ENCODE results near the gene C1orf167. TPM values are rescaled to one million over a fixed set of nuclear protein-coding genes. Genes with fewer than 3 reads are reported as not detected.
"Not testable (repeated sequence)": the region's sequence is repeated elsewhere in the genome, so short reads cannot be mapped to it uniquely, and the experiment has no call there.

C1orf167 gene
- total RNA-seq, 1 donor from 2014 or later: 6.8 TPM

DNA sequence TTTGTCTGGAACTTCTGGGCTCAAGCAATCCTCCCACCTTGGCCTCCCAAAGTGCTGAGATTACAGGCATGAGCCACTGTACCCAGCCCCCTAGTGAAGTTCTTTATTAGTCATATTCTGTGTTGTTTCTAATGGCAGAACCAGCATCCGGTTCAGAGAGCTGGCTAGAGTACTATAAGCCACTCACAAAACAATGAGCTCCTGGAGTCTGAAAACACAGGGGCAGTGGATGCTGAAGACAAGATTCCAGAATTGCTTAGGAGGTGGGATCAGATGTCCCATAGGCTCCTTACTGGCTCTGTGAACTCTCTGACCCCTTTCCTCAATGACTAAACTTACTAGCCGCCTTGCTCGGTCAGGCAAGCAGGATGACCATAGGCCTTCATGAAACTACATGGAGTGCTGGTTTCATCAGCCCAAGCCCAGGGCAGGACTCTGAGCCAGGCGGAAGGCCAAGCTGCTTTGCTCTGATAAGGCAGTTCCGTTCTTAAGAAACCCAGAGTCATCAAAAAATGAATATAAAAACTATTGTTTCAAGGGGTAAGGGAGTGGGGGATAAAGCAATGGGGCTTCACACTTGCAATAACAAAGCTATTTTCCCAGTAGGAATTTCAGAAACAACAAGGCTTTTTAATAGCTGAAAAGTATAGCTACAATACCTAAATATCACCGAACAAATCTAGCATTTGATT lies 35.7 kb downstream of the C1orf167 start:
- Histone ChIP-seq H3K27me3 (ENCODE audit: control insufficient read depth in 3 of 3, insufficient read depth in 3 of 3, low read length in 3 of 3) (no peaks in the 10 kb centered on the region), H3K9me3 (ENCODE audit: control insufficient read depth in 3 of 3, low read length in 3 of 3) (no peaks in the 10 kb centered on the region), H3K4me3 (ENCODE audit: low read length in 3 of 3) (no peak overlapping the region), H3K27ac (ENCODE audit: low read depth, low read length) (peak overlapping the region; percentile 60), H3K36me3 (ENCODE audit: control insufficient read depth in 3 of 3, insufficient read depth in 3 of 3, low read length in 3 of 3) (peaks cover 55 to 75% (median 66%) of the 10 kb centered on the region in 3 donors), H3K4me1 (ENCODE audit: control insufficient read depth in 3 of 3, insufficient read depth in 3 of 3, low read length in 3 of 3) (peaks cover 31 to 58% (median 41%) of the 10 kb centered on the region in 3 donors), H3K9ac (ENCODE audit: low read depth in 1 of 3, low read length in 3 of 3) (no peak overlapping the region)

DNA sequence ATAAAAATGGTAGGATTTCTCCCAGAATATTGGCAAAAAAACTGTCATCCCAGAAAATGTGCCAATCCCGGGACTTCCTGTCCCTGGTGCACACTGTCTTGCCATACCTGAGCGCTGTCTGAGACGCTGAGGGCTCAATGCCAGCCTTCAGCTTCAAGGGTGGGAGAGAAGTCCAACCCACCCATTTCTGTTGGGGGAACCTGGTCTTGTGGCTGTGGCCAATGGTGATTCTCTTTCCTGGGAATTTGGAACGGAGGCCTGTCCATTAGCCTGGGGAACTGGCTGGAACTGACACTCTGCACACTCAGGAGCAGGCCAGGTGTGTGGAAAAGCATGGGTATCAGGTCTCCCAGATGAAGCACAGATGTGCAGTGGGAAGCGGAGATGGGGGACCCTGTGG lies 37.1 kb downstream of the C1orf167 start:
- no peaks in the 10 kb centered on the region for H3K27me3 ChIP-seq (ENCODE audit: control insufficient read depth in 3 of 3, insufficient read depth in 3 of 3, low read length in 3 of 3)
- H3K9ac ChIP-seq (ENCODE audit: low read depth in 1 of 3, low read length in 3 of 3): peak overlapping the region in 1 of 3 donors; percentile 3
- H3K36me3 ChIP-seq (ENCODE audit: control insufficient read depth in 3 of 3, insufficient read depth in 3 of 3, low read length in 3 of 3): peaks cover 47 to 64% (median 59%) of the 10 kb centered on the region in 3 donors
- peaks cover 42 to 70% (median 53%) of the 10 kb centered on the region in 3 donors for H3K4me1 ChIP-seq (ENCODE audit: control insufficient read depth in 3 of 3, insufficient read depth in 3 of 3, low read length in 3 of 3)
- no peak overlapping the region for H3K4me3 ChIP-seq (ENCODE audit: low read length in 3 of 3)
- no peaks in the 10 kb centered on the region for H3K9me3 ChIP-seq (ENCODE audit: control insufficient read depth in 3 of 3, low read length in 3 of 3)
- peak overlapping the region; percentile 30 for H3K27ac ChIP-seq (ENCODE audit: low read depth, low read length)

DNA sequence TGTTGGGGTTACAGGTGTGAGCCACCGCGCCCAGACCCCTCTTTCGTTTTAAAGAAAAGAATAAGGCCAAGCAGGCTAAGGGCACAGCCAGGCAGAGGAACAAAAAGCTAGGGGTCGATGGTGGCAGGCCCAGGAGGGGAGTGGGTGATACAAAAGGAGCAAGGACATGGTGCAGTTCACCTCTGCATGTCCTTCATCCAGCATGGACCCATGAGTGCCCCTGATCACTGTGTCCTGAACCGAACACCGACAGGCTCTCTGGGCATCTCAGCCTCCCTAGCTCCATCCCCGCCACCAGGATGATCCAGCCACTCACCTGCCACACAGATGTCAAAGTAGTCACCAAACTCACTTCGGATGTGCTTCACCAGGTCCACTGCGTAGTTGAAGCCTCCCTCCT lies 37.9 kb downstream of the C1orf167 start:
- Histone ChIP-seq H3K36me3 (ENCODE audit: control insufficient read depth in 3 of 3, insufficient read depth in 3 of 3, low read length in 3 of 3) (peaks cover 39 to 56% (median 51%) of the 10 kb centered on the region in 3 donors), H3K4me1 (ENCODE audit: control insufficient read depth in 3 of 3, insufficient read depth in 3 of 3, low read length in 3 of 3) (peaks cover 50 to 71% (median 60%) of the 10 kb centered on the region in 3 donors), H3K4me3 (ENCODE audit: low read length in 3 of 3) (no peak overlapping the region)

DNA sequence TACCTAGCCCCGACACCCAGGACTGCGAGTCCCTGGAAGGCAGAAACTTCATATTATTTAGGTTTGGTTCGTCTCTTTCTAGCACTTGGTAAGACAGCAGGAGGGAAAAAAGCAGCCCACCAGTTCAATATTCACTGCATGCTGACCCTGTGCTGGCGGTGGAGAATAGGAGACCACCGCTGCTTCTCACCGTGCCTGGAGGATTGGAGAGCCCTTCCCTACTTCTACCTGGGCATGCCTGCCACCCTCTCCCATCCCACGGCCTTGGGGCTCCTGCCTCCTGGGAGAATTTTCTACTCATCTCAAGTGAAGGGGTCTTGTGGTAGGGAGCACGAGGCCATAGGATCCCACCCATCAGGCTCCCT lies 38.4 kb downstream of the C1orf167 start:
- Histone ChIP-seq H3K36me3 (ENCODE audit: control insufficient read depth in 3 of 3, insufficient read depth in 3 of 3, low read length in 3 of 3) (peaks cover 35 to 52% (median 46%) of the 10 kb centered on the region in 3 donors), H3K4me3 (ENCODE audit: low read length in 3 of 3) (no peak overlapping the region)

More for the DNA sequence above, 37.9 kb downstream of the C1orf167 start:
- H3K27ac ChIP-seq (ENCODE audit: low read depth, low read length): no peak overlapping the region
- H3K27me3 ChIP-seq (ENCODE audit: control insufficient read depth in 3 of 3, insufficient read depth in 3 of 3, low read length in 3 of 3): no peaks in the 10 kb centered on the region
- H3K9ac ChIP-seq (ENCODE audit: low read depth in 1 of 3, low read length in 3 of 3): no peak overlapping the region
- no peaks in the 10 kb centered on the region for H3K9me3 ChIP-seq (ENCODE audit: control insufficient read depth in 3 of 3, low read length in 3 of 3)

DNA sequence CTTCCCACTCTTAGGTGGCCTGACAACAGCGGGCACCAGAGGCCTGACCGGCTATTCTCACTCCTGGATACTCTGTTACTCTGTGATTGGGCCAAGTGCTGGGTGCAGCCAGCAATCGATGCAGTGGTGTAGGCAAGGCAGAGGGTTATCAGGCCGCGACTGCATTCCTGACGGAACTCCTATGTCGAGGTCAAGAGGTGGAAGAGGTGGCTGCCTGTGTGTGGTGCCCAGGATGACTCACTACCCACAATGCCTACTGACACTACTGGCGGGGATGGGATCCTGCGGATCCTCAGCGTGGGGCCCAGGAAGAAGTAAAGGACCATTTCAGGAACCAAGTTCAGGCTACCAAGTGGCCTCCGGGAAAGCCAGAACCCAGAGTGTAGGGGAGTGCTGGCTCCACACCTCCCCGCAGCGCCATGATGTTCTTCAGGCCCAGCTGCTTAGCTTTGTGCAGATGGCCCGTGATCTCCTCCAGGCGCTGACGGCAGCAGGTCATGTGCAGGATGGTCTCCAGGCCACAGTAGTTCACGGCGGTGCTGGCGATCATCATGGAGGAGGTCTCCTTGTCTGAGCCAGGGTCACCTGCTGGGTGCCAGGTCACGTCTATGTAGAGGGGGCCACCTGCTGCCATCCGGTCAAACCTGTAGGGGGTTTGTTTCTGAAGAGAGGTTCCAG lies 38.9 kb downstream of the C1orf167 start:
- Histone ChIP-seq H3K4me1 (ENCODE audit: control insufficient read depth in 3 of 3, insufficient read depth in 3 of 3, low read length in 3 of 3) (peaks cover 48 to 66% (median 55%) of the 10 kb centered on the region in 3 donors), H3K9ac (ENCODE audit: low read depth in 1 of 3, low read length in 3 of 3) (peak overlapping the region in 2 of 3 donors; percentile 16 to 69), H3K27ac (ENCODE audit: low read depth, low read length) (peak overlapping the region; percentile 99), H3K36me3 (ENCODE audit: control insufficient read depth in 3 of 3, insufficient read depth in 3 of 3, low read length in 3 of 3) (peaks cover 29 to 46% (median 41%) of the 10 kb centered on the region in 3 donors), H3K4me3 (ENCODE audit: low read length in 3 of 3) (no peak overlapping the region), H3K27me3 (ENCODE audit: control insufficient read depth in 3 of 3, insufficient read depth in 3 of 3, low read length in 3 of 3) (no peaks in the 10 kb centered on the region), H3K9me3 (ENCODE audit: control insufficient read depth in 3 of 3, low read length in 3 of 3) (no peaks in the 10 kb centered on the region)

More for the DNA sequence above, 38.4 kb downstream of the C1orf167 start:
- peak overlapping the region in 1 of 3 donors; percentile 16 for H3K9ac ChIP-seq (ENCODE audit: low read depth in 1 of 3, low read length in 3 of 3)
- peak overlapping the region; percentile 99 for H3K27ac ChIP-seq (ENCODE audit: low read depth, low read length)
- no peaks in the 10 kb centered on the region for H3K9me3 ChIP-seq (ENCODE audit: control insufficient read depth in 3 of 3, low read length in 3 of 3)
- no peaks in the 10 kb centered on the region for H3K27me3 ChIP-seq (ENCODE audit: control insufficient read depth in 3 of 3, insufficient read depth in 3 of 3, low read length in 3 of 3)
- H3K4me1 ChIP-seq (ENCODE audit: control insufficient read depth in 3 of 3, insufficient read depth in 3 of 3, low read length in 3 of 3): peaks cover 51 to 71% (median 60%) of the 10 kb centered on the region in 3 donors

DNA sequence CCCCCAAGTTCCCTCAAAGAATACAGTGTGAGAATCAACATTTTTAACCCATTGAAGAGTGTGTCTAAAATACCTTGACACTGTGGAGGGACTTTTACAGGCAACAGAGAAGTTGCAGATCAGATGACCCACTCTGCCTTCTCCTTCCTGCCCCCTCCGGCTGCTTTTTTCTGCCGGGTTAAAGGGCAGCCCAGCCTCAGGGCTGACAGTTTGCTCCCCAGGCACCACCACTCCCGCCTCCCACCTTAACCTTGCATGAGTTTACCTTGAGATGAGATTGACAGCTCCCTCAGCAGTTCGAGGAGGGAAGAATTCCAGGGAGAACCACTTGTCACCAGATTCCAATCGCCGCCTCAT lies 40.6 kb downstream of the C1orf167 start:
- peak overlapping the region; percentile 99 for H3K27ac ChIP-seq (ENCODE audit: low read depth, low read length)
- H3K27me3 ChIP-seq (ENCODE audit: control insufficient read depth in 3 of 3, insufficient read depth in 3 of 3, low read length in 3 of 3): no peaks in the 10 kb centered on the region
- peaks cover 26 to 41% (median 36%) of the 10 kb centered on the region in 3 donors for H3K36me3 ChIP-seq (ENCODE audit: control insufficient read depth in 3 of 3, insufficient read depth in 3 of 3, low read length in 3 of 3)
- peak overlapping the region; percentile 86 to 99 (median 96) for H3K4me3 ChIP-seq (ENCODE audit: low read length in 3 of 3)
- peak overlapping the region; percentile 85 to 98 (median 92) for H3K9ac ChIP-seq (ENCODE audit: low read depth in 1 of 3, low read length in 3 of 3)
- peaks cover 52 to 68% (median 60%) of the 10 kb centered on the region in 3 donors for H3K4me1 ChIP-seq (ENCODE audit: control insufficient read depth in 3 of 3, insufficient read depth in 3 of 3, low read length in 3 of 3)
- no peaks in the 10 kb centered on the region for H3K9me3 ChIP-seq (ENCODE audit: control insufficient read depth in 3 of 3, low read length in 3 of 3)

DNA sequence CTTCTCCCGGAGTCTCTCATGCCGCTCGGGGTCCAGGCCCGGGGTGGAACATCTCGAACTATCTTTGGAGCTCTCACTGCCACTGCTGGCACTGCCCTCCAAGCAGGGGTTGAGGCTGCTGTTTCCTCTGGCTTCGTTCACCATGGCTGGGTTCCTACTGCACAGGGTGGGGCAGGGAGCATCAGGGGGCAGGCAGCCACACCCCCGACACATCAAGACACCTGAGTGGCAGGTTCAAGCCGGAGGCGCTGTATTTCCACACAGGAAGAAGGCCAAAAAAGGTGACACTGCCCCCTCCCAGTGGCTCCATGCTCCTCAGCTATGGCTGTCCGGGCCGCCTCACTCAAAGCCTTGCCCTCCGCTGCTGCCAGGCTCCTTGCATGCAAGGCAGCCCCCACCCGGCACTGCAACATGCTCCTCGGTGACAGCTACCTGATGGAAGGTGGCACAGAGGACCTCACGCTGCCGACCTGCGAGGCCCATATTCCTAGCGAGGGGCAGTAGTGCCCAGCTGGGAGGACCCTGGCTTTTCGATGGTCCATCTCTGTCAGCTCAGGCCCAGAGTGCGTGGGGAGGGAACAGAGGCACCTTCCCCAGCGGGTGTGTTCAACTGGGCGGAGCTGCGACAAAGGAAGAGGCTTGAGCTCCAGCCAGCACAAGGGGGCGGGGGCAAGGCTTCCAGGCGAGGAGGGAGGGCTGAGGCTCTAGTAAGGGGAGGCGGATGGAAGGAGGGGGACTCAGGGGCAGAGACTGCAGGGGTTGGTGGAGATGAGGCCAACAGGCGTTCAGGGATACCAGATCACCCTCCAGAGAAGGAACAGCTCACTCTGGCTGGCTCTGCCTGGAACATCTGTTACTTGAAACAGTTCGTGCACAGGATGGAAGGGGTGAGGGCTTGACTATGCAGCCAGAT lies 41.2 kb downstream of the C1orf167 start:
- H3K4me3 ChIP-seq (ENCODE audit: low read length in 3 of 3): peak overlapping the region; percentile 86 to 99 (median 96)
- H3K27me3 ChIP-seq (ENCODE audit: control insufficient read depth in 3 of 3, insufficient read depth in 3 of 3, low read length in 3 of 3): no peaks in the 10 kb centered on the region
- peak overlapping the region; percentile 99 for H3K27ac ChIP-seq (ENCODE audit: low read depth, low read length)
- H3K9me3 ChIP-seq (ENCODE audit: control insufficient read depth in 3 of 3, low read length in 3 of 3): no peaks in the 10 kb centered on the region
- H3K9ac ChIP-seq (ENCODE audit: low read depth in 1 of 3, low read length in 3 of 3): peak overlapping the region; percentile 85 to 98 (median 92)
- peaks cover 28 to 38% (median 33%) of the 10 kb centered on the region in 3 donors for H3K36me3 ChIP-seq (ENCODE audit: control insufficient read depth in 3 of 3, insufficient read depth in 3 of 3, low read length in 3 of 3)
- peaks cover 52 to 73% (median 62%) of the 10 kb centered on the region in 3 donors for H3K4me1 ChIP-seq (ENCODE audit: control insufficient read depth in 3 of 3, insufficient read depth in 3 of 3, low read length in 3 of 3)

DNA sequence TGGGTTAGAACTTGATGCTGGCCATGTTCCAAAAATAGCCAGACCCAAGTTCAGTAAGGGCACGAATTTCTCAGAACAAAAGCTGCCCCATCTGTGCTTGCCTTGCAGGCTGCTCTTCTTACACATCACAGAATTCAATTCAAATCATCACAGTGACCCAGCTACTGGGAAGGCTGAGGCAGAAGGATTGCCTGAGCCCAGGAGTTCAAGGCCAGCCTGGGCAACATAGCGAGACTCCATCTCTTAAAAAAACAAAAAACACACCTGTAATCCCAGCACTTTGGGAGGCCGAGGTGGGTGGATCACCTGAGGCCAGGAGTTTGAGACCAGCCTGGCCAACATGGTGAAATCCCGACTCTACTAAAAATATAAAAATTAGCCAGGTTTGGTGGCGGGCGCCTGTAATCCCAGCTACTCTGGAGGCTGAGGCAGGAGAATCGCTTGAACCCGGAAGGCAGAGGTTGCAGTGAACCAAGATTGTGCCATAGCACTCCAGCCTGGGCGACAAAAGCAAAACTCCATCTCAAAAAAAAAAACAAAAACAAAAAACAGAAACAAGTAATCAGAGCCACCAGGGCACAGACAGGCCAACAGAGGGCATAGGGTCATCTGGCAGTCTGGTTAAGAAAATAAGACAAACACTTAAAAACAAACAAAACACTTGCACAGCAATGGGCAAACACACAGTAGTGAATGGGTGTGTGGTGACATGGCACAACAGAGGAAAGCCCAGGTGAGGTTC lies 42.1 kb downstream of the C1orf167 start:
- not testable (repeated sequence) for H3K27me3 ChIP-seq (ENCODE audit: control insufficient read depth in 3 of 3, insufficient read depth in 3 of 3, low read length in 3 of 3); H3K9me3 ChIP-seq (ENCODE audit: control insufficient read depth in 3 of 3, low read length in 3 of 3)
- Histone ChIP-seq H3K9ac (ENCODE audit: low read depth in 1 of 3, low read length in 3 of 3) (peak overlapping the region; percentile 52 to 99 (median 98)), H3K4me1 (ENCODE audit: control insufficient read depth in 3 of 3, insufficient read depth in 3 of 3, low read length in 3 of 3) (peaks cover 53 to 74% (median 62%) of the 10 kb centered on the region in 3 donors), H3K27ac (ENCODE audit: low read depth, low read length) (peak overlapping the region; percentile 99), H3K36me3 (ENCODE audit: control insufficient read depth in 3 of 3, insufficient read depth in 3 of 3, low read length in 3 of 3) (peaks cover 27 to 33% (median 28%) of the 10 kb centered on the region in 3 donors), H3K4me3 (ENCODE audit: low read length in 3 of 3) (peak overlapping the region; percentile 86 to 99 (median 96))

Measured in skeletal muscle tissue (tissue), 4 donors.